ENCODE results near the gene AKAP5.

AKAP5 gene

GRCh38 chr14:64461221-64461620, 4.1 kb upstream of the AKAP5 start:
- DNase-seq (ENCODE audit: low spot score) = no peak

- no peak for DNase-seq (ENCODE audit: low spot score)
These were observed 2.1 kb upstream of the AKAP5 start for GRCh38 chr14:64463195-64463594.

GRCh38 chr14:64463873-64464272, 1.4 kb upstream of the AKAP5 start:
- no peak for DNase-seq (ENCODE audit: low spot score)

GRCh38 chr14:64464651-64465050, 648 bp upstream of the AKAP5 start:
- DNase-seq (ENCODE audit: low spot score) = no peak

- DNase-seq (ENCODE audit: low spot score) = no peak
These were observed 694 bp downstream of the AKAP5 start for GRCh38 chr14:64465831-64466554.

- DNase-seq (ENCODE audit: low spot score) = no peak
These were observed 1.8 kb downstream of the AKAP5 start for GRCh38 chr14:64467101-64467500.

- DNase-seq (ENCODE audit: low spot score) = no peak
These were observed 2.3 kb downstream of the AKAP5 start for GRCh38 chr14:64467566-64467965.

- no peak for DNase-seq (ENCODE audit: low spot score)
These were observed 3.2 kb downstream of the AKAP5 start for GRCh38 chr14:64468451-64468850.

- DNase-seq (ENCODE audit: low spot score) = no peak
These were observed 8.7 kb downstream of the AKAP5 start for GRCh38 chr14:64474041-64474440.

- no peak for DNase-seq (ENCODE audit: low spot score)
These were observed 9.4 kb downstream of the AKAP5 start for GRCh38 chr14:64474698-64475097.

- DNase-seq (ENCODE audit: low spot score) = no peak
These were observed 10.4 kb downstream of the AKAP5 start for GRCh38 chr14:64475585-64476273.

- DNase-seq (ENCODE audit: low spot score) = no peak
These were observed 11.1 kb downstream of the AKAP5 start for GRCh38 chr14:64476438-64476837.

GRCh38 chr14:64478634-64479250, 13.4 kb downstream of the AKAP5 start:
- DNase-seq (ENCODE audit: low spot score) = no peak

- DNase-seq (ENCODE audit: low spot score) = no peak
These were observed 23.3 kb downstream of the AKAP5 start for GRCh38 chr14:64488590-64489099.

- DNase-seq (ENCODE audit: low spot score) = no peak
These were observed 26.3 kb downstream of the AKAP5 start for GRCh38 chr14:64491637-64492036.

GRCh38 chr14:64493455-64493854, 28.2 kb downstream of the AKAP5 start:
- DNase-seq (ENCODE audit: low spot score) = no peak

- no peak for DNase-seq (ENCODE audit: low spot score)
These were observed 30.0 kb downstream of the AKAP5 start for GRCh38 chr14:64495252-64495651.

- DNase-seq (ENCODE audit: low spot score) = no peak
These were observed 31.5 kb downstream of the AKAP5 start for GRCh38 chr14:64496764-64497163.

- DNase-seq (ENCODE audit: low spot score) = no peak
These were observed 34.8 kb downstream of the AKAP5 start for GRCh38 chr14:64500088-64500487.

GRCh38 chr14:64501411-64502171, 36.3 kb downstream of the AKAP5 start:
- no peak for DNase-seq (ENCODE audit: low spot score)

- DNase-seq (ENCODE audit: low spot score) = no peak
These were observed 37.2 kb downstream of the AKAP5 start for GRCh38 chr14:64502456-64502855.

- DNase-seq (ENCODE audit: low spot score) = no peak
These were observed 37.7 kb downstream of the AKAP5 start for GRCh38 chr14:64502887-64503433.

Data from globus pallidus (tissue), 1 donor.